HG03108 (cell line): Measurements from ENCODE around the gene DDX60.
A peak's percentile ranks its signal among the peaks of the same experiment; 100 is the strongest.
"Not testable (repeated sequence)": the region's sequence is repeated elsewhere in the genome, so short reads cannot be mapped to it uniquely, and the experiment has no call there.

Experiments used
- ATAC-seq: cut with Tn5 transposase; IDR thresholded peaks from one replicate; pipeline ENCODE4 v1.9.1; 2021; ENCODE audit warnings: moderate library complexity; ENCODE audit not compliant: unreplicated experiment

Gene DDX60, protein sequence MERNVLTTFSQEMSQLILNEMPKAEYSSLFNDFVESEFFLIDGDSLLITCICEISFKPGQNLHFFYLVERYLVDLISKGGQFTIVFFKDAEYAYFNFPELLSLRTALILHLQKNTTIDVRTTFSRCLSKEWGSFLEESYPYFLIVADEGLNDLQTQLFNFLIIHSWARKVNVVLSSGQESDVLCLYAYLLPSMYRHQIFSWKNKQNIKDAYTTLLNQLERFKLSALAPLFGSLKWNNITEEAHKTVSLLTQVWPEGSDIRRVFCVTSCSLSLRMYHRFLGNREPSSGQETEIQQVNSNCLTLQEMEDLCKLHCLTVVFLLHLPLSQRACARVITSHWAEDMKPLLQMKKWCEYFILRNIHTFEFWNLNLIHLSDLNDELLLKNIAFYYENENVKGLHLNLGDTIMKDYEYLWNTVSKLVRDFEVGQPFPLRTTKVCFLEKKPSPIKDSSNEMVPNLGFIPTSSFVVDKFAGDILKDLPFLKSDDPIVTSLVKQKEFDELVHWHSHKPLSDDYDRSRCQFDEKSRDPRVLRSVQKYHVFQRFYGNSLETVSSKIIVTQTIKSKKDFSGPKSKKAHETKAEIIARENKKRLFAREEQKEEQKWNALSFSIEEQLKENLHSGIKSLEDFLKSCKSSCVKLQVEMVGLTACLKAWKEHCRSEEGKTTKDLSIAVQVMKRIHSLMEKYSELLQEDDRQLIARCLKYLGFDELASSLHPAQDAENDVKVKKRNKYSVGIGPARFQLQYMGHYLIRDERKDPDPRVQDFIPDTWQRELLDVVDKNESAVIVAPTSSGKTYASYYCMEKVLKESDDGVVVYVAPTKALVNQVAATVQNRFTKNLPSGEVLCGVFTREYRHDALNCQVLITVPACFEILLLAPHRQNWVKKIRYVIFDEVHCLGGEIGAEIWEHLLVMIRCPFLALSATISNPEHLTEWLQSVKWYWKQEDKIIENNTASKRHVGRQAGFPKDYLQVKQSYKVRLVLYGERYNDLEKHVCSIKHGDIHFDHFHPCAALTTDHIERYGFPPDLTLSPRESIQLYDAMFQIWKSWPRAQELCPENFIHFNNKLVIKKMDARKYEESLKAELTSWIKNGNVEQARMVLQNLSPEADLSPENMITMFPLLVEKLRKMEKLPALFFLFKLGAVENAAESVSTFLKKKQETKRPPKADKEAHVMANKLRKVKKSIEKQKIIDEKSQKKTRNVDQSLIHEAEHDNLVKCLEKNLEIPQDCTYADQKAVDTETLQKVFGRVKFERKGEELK (N-terminal part only)

DNA sequence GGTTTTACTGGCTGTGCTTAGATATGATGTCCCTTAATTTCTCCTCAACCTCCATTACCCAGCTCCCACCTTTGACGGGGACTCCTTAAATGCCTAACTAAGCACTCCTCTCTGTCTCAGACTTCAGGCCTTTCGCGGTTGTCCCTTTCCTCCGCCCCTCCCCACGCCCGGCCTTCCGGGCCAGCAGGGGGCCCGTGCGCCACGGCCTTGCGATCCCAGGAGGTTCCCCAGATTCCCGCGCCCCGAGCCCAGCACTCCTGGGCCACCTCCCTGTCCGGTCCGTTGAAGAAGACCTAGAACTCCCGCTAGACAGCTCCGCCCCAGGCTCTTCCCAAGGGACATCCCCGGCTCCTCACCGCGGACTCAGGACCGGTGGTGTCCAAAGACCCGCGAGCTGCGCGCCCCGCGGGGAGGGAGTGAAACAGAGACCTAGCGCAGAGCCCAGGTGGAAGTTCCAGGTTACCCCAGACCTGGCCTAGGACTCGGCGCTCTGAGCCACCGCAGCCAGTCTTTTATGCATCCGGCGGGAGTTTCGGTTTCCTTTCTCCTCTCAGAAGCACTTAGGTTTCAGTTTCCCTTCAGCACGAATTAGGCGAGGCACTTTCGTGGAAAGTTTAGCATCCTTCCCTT, at the start of gene DDX60:
DDX60 (minus strand) TSS at position 487 of the 630 bp plus-strand sequence. CDS start 7,493 bp downstream, outside the sequence.
- ATAC-seq = peak; percentile 99

DNA sequence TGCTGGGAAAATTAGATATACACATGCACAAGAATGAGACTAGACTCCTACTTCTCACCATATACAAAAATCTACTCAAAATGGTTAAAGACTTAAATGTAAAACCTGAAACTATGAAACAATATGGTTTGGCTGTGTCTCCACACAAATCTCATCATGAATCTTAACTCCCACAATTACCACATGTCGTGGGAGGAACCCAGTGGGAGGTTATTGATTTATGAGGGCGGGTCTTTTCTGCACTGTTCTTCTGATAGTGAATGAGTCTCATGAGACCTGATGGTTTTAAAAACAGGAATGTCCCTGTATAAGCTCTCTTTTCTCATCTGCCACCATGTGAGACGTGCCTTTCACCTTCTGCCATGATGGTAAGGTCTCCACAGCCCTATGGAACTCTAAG, 48.5 kb upstream of the DDX60 start:
- no peak for ATAC-seq

DNA sequence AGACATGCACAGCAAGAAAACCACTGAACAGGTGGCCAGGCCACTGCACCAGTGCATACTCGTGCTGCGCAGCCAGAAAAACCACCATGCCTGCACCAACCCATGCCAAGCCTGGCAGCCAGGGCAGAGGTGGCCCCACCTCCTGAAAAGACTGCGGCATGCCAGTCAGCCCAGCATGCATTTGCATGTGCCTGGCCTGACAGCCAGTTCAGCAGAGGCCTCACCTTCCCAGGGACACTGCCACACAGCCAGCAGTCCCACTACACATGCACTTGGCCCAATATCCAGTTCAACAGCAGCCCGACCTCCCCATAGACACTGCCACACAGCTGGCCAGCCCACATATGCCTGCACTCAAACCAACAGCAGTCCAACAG, 43.5 kb upstream of the DDX60 start:
- ATAC-seq = no peak

DNA sequence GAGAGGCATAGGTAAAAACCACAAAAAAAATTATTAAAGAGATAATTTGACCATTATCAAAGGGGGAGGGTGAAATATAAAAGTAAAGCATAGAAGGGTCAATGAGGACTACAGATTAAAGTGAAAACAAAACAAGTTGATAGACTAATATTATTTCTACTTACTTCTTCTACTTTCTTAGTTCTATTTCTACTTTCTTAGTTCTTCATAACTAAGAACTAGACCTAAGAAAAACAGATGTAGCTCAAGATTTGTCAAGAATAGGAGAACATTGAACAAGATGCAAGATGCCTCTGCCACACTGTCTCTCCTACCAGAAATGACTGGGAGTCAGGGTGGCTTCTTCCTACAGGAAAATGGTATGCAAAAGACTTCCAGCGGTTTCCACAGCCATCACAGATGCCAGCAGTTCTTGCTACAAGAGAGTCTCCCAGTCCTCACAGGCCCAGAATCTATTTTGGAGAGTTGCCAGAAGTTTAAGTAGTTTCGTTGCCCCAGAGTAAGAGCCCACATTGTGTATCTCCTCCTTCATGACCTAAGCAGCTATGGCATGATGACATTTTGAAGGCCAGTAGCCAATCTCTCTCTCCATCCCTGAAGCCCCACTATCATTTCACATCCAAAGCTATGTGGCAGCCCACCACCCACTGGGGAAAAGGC, 42.9 kb upstream of the DDX60 start:
- no peak for ATAC-seq

DNA sequence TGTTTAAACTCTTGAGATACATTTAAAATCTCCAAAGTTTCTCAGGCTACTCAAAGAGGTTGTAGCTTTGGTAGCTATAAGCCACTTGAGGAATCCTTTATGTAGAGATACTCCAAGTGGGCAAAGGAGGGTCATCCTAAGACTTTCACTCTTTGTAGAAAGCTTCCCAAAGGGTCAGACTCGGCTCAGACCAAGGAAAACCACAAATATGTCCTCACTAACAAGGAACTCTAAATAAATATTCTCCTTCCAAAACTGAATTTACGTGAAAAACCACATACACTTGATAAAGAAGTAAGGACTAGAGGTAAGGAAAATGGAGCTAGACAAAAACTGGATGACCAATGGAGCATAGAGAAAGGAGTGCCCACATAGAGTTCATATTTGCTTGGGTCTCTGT, 41.7 kb upstream of the DDX60 start:
- no peak for ATAC-seq

DNA sequence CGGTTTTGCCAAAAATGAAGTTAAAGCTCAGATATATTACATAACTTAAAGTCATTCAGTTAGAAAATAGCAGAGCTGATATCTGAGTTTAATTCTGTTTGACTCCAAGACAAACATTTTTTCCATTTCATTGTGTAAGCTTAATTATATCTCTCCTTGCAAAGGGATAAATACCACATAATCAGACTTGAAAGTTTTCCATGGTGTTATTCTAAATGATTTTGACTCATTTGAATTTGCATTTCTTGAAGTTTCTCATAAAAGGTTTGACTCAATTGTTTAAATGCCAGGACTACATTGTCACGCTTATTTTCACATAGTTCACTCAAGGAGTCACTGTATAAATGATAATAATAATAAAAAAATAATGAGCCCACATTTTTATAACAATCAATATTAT, 39.4 kb upstream of the DDX60 start:
- ATAC-seq = no peak

DNA sequence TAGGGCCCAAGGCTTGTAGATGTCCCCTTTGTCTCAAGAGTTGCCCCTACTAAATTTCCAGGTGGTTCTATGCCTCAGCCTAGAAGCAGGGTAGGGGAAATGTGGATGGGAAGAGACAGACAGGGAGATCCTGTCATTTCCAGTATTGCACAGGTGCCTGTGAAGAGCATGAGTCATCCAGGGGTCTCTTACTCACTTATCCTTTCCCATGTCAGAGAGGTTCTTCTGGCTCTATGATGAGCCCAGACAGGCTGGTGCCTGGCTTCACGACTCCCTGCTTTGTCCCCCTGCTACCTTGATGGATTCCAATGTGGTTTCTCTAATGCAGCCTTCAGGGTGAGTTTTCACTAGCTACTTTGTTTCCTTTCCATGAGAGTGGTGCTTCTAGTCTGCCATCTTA, 35.2 kb upstream of the DDX60 start:
- ATAC-seq = no peak

DNA sequence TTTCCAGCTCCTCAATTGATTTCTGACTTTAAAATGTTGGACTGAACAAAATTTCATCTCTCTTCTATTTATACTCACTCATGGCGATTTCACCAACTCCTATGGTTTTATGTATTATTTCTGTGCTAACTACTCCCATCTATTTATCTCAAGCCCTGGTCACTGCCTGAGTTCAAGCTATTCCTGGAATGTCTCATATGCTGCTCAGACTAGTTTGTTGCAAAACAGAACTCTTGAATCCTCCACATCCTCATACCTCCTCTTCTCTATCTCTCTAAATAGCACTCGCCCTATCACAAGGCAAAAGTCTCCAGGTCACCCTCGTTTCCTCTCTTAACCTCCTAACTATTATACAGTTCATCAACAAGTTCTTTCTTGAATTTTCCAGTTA, 19.0 kb upstream of the DDX60 start:
- no peak for ATAC-seq

DNA sequence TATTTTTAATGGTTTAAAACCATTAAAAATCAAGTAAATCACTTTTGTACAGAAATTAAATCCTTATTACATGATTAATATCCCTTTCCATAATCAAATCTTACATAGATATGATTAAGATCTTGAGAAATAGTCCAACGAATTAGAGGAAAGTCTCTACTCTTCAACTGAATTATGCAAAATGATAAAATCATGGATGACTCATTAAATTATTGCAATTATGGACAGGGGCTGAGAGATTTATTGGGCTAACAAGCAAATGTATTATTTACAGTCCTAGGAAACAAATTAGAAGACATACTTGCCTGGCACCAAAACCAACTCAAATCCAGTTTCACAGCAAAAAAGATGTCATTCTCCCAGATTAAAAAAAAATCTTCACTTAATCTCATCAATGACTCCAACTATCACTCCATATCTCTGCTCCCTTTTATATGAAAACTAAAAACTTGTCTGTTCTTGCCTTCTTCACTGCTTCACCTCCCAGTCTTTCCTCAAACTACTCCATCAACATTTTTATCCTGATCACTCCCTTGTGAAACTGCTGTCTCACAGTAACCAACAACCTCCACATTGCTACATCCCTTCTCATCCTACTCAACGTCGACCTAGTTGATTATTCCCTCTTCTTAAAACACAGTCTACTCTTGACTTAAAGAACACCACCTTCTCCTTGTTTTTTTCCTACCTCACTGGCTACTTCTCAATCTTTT, 18.4 kb upstream of the DDX60 start:
- ATAC-seq = no peak

DNA sequence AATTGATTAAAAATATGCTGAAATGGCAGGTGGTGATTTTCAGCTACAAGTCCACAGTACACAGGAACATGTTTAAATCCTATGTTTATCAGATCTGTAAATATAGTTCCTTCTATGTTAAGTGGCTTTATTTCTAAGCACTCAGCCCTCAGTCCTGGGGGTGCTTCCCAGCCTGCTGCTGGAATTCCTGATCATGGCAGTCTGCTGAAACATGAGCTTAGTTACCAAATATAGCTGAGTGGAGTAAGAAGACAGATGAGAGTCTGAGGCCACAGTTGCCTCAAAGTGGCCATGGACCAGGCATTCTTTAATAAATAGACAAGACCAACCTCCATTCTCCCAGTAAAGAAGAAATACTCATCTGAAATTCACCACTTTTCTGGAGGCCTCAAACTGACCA, 17.1 kb upstream of the DDX60 start:
- no peak for ATAC-seq

DNA sequence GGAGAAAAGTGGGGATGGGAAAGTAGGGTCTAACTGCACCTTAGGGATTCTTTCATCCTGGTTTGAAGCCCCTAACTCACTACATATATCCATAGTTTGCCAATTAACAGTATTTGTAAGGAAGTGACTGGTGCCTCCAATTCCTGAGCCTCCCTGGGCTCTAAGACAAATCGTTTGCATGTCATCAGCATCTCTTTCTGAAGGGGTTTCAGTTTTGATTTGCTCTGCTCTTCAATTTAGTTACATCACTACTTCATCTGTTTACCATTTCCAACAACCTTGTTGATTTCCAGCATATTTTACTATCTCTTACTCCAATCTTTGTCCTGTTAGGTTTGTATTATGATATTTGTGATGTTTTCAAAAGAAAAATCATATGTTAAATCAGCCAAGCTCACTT, 15.5 kb upstream of the DDX60 start:
- ATAC-seq = no peak

DNA sequence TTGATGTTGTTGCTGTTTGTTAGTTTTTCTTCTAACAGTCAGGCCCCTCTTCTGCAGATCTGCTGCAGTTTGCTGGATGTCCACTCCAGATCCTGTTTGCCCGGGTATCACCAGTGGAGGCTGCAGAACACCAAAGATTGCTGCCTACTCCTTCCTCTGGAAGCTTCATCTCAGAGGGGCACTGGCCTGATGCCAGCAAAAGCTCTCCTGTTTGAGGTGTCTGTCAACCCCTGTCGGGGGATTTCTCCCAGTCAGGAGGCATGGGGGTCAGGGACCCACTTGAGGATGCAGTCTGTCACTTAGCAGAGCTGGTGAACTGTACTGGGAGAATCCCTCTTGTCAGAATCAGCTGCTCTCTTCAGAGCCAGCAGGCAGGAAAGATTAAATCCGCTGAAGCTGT, 12.0 kb upstream of the DDX60 start:
- ATAC-seq = not testable (repeated sequence)

DNA sequence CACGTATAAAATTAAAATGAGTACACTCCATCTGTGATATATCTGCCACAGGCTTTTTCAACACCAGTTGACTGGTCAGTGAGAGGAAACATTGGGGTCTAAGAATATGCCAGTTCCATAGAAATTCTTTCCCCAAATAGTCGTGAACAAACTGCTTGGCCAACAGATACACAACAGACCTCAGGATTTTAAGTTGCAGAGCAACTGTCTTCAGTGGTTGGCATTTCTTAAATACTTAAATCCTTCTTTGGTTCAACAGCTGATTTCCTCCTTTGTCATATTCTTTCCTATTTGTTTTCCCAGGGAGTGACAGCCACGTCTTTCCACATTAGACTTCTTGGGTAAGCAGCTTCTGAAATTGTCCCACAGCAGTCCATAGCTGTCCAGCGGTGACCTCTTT, 7.0 kb upstream of the DDX60 start:
- ATAC-seq = no peak

DNA sequence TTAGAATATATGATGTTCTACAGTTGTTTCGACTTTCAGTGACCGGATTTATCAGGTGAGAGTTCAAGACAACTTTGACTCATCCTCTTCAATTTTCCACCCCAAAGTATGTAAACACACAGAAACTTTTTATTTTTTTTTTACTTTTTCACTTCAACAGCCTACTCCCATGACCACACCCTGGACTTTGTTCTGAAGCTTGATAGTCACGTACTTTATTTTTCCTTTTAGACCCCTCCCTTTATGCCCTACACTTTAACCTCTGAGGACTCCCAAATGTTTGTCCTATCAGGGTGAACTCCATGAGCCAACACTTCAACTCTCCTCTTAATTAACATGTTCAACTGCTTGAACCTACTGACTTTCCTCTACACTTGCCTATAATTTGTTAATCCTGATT, 2.5 kb upstream of the DDX60 start:
- ATAC-seq = no peak

DNA sequence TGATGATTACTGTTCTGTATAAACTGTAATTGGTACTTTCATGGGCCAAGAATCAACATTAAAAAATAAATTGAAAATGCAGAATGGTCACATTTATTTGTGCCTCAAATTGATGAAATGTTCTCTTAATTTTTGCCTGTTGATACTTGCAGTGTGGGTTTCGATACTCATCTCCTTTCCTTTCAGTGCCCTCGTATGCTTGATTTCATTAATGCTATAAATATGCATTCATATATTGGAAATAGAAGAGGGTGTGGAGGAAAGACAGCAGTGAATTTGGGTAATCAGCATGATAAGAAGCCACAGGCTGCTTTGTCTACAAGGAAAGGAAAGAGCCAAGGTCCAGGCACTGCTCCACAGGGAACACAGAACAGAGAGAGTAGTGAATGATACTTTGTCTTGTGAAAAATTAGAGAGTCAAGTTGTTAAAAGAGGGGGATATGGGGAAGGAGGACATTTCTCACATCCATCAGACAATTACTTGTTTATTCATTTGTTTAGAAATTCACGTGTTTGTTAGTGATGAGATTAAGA, 1.0 kb upstream of the DDX60 start:
- ATAC-seq = no peak

DNA sequence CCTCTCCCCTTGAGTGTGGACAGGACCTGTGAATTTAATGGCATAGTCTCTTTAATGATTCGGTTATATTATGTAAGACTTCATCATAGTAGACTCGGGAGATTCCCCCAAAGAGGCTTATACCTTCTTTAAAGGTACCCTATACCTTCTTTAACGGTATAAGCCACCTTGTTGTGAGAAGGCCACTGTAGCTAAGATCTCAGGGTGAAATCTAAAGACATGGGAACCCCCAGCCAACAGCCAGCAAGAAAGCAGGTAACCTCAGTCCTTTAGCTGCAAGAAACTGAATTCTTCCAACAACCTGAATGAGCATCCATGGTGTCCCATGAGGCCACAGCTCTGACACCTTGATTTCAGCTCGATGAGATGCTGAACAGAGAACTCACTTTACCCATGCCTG, 931 bp downstream of the DDX60 start:
- ATAC-seq = no peak

DNA sequence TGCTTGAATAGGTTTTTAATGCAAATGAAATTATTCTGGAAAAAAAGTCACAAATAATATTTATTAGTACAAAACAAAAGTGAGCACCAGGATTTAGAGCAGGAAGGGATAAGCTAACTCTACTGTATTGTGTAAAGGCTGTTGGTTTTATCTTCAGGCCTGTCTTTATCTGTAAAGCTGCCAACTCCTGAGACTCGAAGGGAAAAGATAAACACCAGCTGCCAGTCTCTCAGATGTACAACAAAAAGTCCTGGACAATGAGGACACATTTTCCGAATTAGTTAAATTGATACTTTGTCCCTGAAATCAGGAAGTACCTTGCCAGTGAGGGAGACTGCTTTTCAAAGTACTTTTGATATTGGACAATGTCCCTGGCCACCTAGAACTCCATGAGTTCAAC, 8.8 kb downstream of the DDX60 start:
- ATAC-seq = no peak

DNA sequence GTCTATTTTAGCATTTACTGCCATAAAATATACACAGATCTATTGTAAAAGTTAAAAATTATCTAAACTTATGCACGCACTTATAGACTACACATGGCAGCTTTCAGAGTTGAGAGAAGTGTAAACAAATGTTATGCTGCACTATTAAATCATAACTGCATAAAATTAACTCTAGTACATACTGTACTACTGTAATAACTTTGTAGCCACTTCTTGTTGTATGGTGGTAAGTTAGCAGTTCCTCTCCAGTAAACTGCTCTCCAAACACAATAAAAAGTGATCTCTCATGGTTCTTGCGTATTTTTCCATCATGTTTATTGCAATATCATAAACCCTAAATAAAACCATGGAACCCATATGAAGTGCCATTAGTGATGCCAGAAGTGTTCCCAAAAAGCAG, 9.6 kb downstream of the DDX60 start:
- ATAC-seq = no peak

DNA sequence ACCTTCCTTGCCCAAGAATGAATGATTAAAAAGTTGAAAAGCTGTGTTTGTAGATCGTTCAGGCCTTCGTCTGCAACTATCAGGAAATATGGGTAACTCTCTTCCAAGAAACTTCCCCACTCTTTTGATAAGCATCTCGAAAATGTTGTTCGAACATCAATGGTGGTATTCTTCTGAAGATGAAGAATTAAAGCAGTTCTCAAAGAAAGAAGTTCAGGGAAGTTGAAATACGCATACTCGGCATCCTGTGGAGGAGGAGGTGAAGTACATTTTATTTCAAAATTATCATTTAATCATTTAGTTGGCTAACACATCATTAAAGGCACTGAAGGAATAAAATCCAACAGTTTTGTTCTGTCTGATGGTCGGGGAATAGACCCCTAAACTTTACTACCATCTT, 12.1 kb downstream of the DDX60 start:
- no peak for ATAC-seq
